Neuronal stem cell (in vitro differentiated cells): ENCODE results near the gene KLF7.
"Not testable (repeated sequence)": the region's sequence is repeated elsewhere in the genome, so short reads cannot be mapped to it uniquely, and the experiment has no call there.

ENCODE experiments used
- DNase-seq: peaks from one replicate; pipeline ENCODE4 v3.0.0-alpha.2; 2013; ENCODE audit warnings: low spot score
- H2AFZ ChIP-seq: one replicate; pipeline ENCODE4 v1.6.1; 2013; ENCODE audit warnings: mild to moderate bottlenecking, low read length, inconsistent platforms
- H2AK5ac ChIP-seq: 2 replicates; pipeline ENCODE4 v1.6.1; 2013; ENCODE audit warnings: low read depth, mild to moderate bottlenecking, inconsistent platforms, low read length, moderate library complexity, mixed read lengths
- H2BK120ac ChIP-seq: 2 replicates; pipeline ENCODE4 v1.6.1; 2013; ENCODE audit warnings: low read depth, mild to moderate bottlenecking, inconsistent platforms, low read length, moderate library complexity, mixed read lengths
- H2BK12ac ChIP-seq: one replicate; pipeline ENCODE4 v1.6.1; 2013; ENCODE audit warnings: low read length, inconsistent platforms
- H2BK15ac ChIP-seq: 2 replicates; pipeline ENCODE4 v1.6.1; 2013; ENCODE audit warnings: mild to moderate bottlenecking, low read length, inconsistent platforms, mixed read lengths
- H2BK5ac ChIP-seq: one replicate; pipeline ENCODE4 v1.6.1; 2013; ENCODE audit warnings: inconsistent platforms, mild to moderate bottlenecking, low read length, moderate library complexity
- H3K14ac ChIP-seq: one replicate; pipeline ENCODE4 v1.6.1; 2013; ENCODE audit warnings: low read length, inconsistent platforms
- H3K18ac ChIP-seq: 2 replicates; pipeline ENCODE4 v1.6.1; 2013; ENCODE audit warnings: low read length, inconsistent platforms
- H3K23ac ChIP-seq: 2 replicates; pipeline ENCODE4 v1.6.1; 2013; ENCODE audit warnings: low read depth, mild to moderate bottlenecking, mixed read lengths, low read length, inconsistent platforms; ENCODE audit not compliant: poor library complexity
- H3K27ac ChIP-seq: replicated peaks from 3 replicates; pipeline ENCODE4 v1.5.1; 2013; ENCODE audit warnings: low read length, inconsistent platforms
- H3K27me3 ChIP-seq, 3 experiments: 2 replicates each; pipeline ENCODE4 v1.6.1; 2013; ENCODE audit warnings: low read length in 3 of 3, mild to moderate bottlenecking in 2 of 3, inconsistent platforms in 1 of 3, low read depth in 1 of 3, mixed read lengths in 1 of 3, moderate library complexity in 1 of 3; ENCODE audit not compliant: control insufficient read depth in 3 of 3, insufficient read depth in 3 of 3
- H3K36me3 ChIP-seq, 2 donors: replicated peaks in 1 of 2; 2 replicates each; pipeline ENCODE4 v1.6.1; 2013; ENCODE audit warnings: low read length in 2 of 2; ENCODE audit not compliant: control insufficient read depth in 2 of 2, insufficient read depth in 2 of 2
- H3K4ac ChIP-seq: 2 replicates; pipeline ENCODE4 v1.6.1; 2013; ENCODE audit warnings: inconsistent platforms, mild to moderate bottlenecking, low read length, moderate library complexity
- H3K4me1 ChIP-seq, 2 donors: 1 replicate in 1 of 2; 2 replicates in 1 of 2; pipeline ENCODE4 v1.6.1; 2013; ENCODE audit warnings: low read length in 2 of 2, low read depth in 1 of 2; ENCODE audit not compliant: control insufficient read depth in 2 of 2, insufficient read depth in 1 of 2
- H3K4me2 ChIP-seq: one replicate; pipeline ENCODE4 v1.6.1; 2013; ENCODE audit warnings: mild to moderate bottlenecking, low read length, inconsistent platforms; ENCODE audit not compliant: insufficient read depth, poor library complexity, severe bottlenecking
- H3K4me3 ChIP-seq, 2 donors: 2 replicates each; pipeline ENCODE4 v1.5.1; 2013; ENCODE audit warnings: low read length in 2 of 2, mild to moderate bottlenecking in 2 of 2, inconsistent platforms in 1 of 2, moderate library complexity in 1 of 2
- H3K79me1 ChIP-seq: one replicate; pipeline ENCODE4 v1.6.1; 2013; ENCODE audit warnings: low read depth, mild to moderate bottlenecking, inconsistent platforms, low read length, moderate library complexity
- H3K9ac ChIP-seq: one replicate; pipeline ENCODE4 v1.6.1; 2013; ENCODE audit warnings: mild to moderate bottlenecking, low read depth, low read length, inconsistent platforms; ENCODE audit not compliant: poor library complexity
- H3K9me3 ChIP-seq, 2 donors: replicated peaks in 1 of 2; 2 replicates each; pipeline versions ENCODE3 to v1.6.1; 2013; ENCODE audit warnings: low read length in 2 of 2, mild to moderate bottlenecking in 2 of 2, inconsistent platforms in 1 of 2, low read depth in 1 of 2, mixed read lengths in 1 of 2, moderate library complexity in 1 of 2; ENCODE audit not compliant: control insufficient read depth in 2 of 2, insufficient read depth in 1 of 2
- H4K8ac ChIP-seq: one replicate; pipeline ENCODE4 v1.6.1; 2013; ENCODE audit warnings: low read depth, mild to moderate bottlenecking, inconsistent platforms, low read length, moderate library complexity
- H4K91ac ChIP-seq: one replicate; pipeline ENCODE4 v1.6.1; 2013; ENCODE audit warnings: low read length, low read depth, mild to moderate bottlenecking, inconsistent platforms; ENCODE audit not compliant: poor library complexity
- WGBS, 2 donors: extraction: QIAGEN DNeasy Blood & Tissue Kit; methylation state at CpG; one replicate each; pipeline ENCODE4 v1.1.7; 2013; ENCODE audit warnings: missing lambda C conversion rate in 2 of 2, mixed read lengths in 1 of 2; ENCODE audit not compliant: insufficient read length in 2 of 2, insufficient replicate concordance in 1 of 2; ENCODE audit errors: extremely low coverage in 2 of 2; 5-methylcytosine and 5-hydroxymethylcytosine counted together

KLF7 gene

DNA sequence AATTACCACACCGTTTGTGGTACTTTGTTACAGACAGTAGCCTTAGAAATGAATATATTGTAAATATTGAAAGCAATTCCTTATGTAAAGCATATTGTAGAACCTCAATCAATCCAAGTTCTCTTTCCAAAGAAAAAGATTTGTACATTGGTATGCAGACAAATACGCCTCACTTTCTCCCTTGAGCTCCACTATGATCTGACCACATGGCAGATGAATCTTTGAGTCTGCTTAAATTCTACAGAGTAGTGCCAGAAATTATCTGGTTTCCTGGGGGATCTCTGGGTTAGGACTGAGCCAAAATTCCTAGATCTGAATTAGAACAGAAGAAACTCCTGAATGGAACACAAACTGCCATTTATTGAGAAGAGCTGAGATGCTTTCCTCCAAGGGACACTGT lies 127.4 kb downstream of the KLF7 start:
- H3K4me1 ChIP-seq: peaks cover 12 to 17% of the 10 kb centered on the region in 2 donors
- H3K27me3 ChIP-seq: no peaks in the 10 kb centered on the region
- no peak overlapping the region for H2BK120ac ChIP-seq
- no peak overlapping the region for H4K91ac ChIP-seq
- H2BK12ac ChIP-seq: no peak overlapping the region
- H3K4me2 ChIP-seq: no peak overlapping the region
- no CpG with 5 or more reads among the region's 2 CpGs for WGBS, 2 donors
- no peak for DNase-seq
- H2BK15ac ChIP-seq: no peak overlapping the region
- no peak overlapping the region for H3K4me3 ChIP-seq
- no peak overlapping the region for H3K23ac ChIP-seq
- no peaks in the 10 kb centered on the region for H3K79me1 ChIP-seq
- no peak overlapping the region for H2AFZ ChIP-seq
- H3K9ac ChIP-seq: no peak overlapping the region
- no peak overlapping the region for H3K18ac ChIP-seq
- no peak overlapping the region for H2BK5ac ChIP-seq
- H3K9me3 ChIP-seq: no peaks in the 10 kb centered on the region
- no peak overlapping the region for H2AK5ac ChIP-seq
- H3K27ac ChIP-seq: no peak overlapping the region
- no peaks in the 10 kb centered on the region for H3K36me3 ChIP-seq
- no peak overlapping the region for H4K8ac ChIP-seq
- H3K14ac ChIP-seq: no peak overlapping the region
- no peak overlapping the region for H3K4ac ChIP-seq

DNA sequence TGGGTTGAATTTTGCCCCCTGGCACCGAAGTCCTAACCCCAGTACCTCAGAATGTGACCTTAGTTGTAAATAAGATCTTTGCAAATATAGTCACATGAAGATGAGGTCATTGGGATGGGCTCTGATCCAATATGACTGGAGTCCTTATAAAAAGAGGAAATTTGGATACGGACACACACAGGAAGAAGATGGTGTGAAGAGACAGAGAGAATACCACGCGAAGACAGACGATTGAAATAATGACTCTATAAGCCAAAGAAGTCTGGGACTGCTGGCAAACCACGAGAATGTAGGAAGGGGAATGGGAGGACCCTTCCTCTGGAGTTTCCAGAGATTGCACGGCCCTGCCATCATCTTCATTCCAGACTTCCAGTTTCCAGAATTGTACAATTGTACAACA lies 127.9 kb downstream of the KLF7 start:
- Histone ChIP-seq H3K14ac (no peak overlapping the region), H2BK12ac (no peak overlapping the region), H3K4ac (no peak overlapping the region), H2AFZ (no peak overlapping the region), H2BK5ac (no peak overlapping the region), H3K27me3 (no peaks in the 10 kb centered on the region), H3K4me3 (no peak overlapping the region), H3K9ac (no peak overlapping the region), H3K27ac (no peak overlapping the region), H4K91ac (no peak overlapping the region), H3K36me3 (no peaks in the 10 kb centered on the region), H2BK15ac (no peak overlapping the region), H3K4me1 (peaks cover 12 to 17% of the 10 kb centered on the region in 2 donors), H3K4me2 (no peak overlapping the region), H3K18ac (no peak overlapping the region), H3K23ac (no peak overlapping the region), H2AK5ac (no peak overlapping the region), H2BK120ac (no peak overlapping the region), H3K9me3 (no peaks in the 10 kb centered on the region), H4K8ac (no peak overlapping the region), H3K79me1 (no peaks in the 10 kb centered on the region)
- no peak for DNase-seq
- no CpG with 5 or more reads among the region's 7 CpGs for WGBS, 2 donors

DNA sequence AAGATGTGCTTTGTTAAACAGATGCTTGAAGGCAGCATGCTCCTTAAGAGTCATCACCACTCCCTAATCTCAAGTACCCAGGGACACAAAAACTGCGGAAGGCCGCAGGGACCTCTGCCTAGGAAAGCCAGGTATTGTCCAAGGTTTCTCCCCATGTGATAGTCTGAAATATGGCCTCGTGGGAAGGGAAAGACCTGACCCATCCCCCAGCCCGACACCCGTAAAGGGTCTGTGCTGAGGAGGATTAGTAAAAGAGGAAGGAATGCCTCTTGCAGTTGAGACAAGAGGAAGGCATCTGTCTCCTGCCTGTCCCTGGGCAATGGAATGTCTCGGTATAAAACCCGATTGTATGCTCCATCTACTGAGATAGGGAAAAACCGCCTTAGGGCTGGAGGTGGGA lies 128.7 kb downstream of the KLF7 start:
- not testable (repeated sequence) for H2AFZ ChIP-seq, H2BK5ac ChIP-seq
- WGBS, 2 donors: no CpG with 5 or more reads among the region's 8 CpGs

DNA sequence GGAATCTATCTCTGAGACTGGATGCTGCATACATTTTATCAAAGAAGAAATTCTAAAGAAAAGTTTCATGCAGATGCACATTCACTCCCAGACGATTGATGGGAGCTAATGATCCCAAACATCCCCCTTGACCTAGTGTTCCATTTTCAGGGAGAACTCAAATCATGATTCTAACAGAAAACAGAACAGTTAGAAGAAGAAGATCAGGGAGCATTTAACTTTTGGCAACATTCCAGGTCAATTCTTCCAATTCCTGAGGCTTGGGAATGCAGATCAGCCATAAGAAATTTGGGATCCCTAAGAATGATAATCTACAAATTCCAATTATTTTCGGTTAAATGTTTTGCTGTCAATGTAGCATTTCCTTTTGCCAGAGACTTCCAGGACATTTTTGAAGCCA lies 129.9 kb downstream of the KLF7 start:
- Histone ChIP-seq H3K14ac (no peak overlapping the region), H3K4me2 (no peak overlapping the region), H3K4me1 (peaks cover 2 to 11% of the 10 kb centered on the region in 2 donors), H3K36me3 (no peaks in the 10 kb centered on the region), H4K8ac (no peak overlapping the region), H3K9me3 (no peaks in the 10 kb centered on the region), H4K91ac (no peak overlapping the region), H3K27ac (no peak overlapping the region), H3K27me3 (no peaks in the 10 kb centered on the region), H2BK15ac (no peak overlapping the region), H3K9ac (no peak overlapping the region), H3K4ac (no peak overlapping the region), H3K23ac (no peak overlapping the region), H2BK12ac (no peak overlapping the region), H3K18ac (no peak overlapping the region), H2AK5ac (no peak overlapping the region), H3K4me3 (no peak overlapping the region), H2BK120ac (no peak overlapping the region), H2BK5ac (no peak overlapping the region), H3K79me1 (no peaks in the 10 kb centered on the region), H2AFZ (no peak overlapping the region)
- no peak for DNase-seq
- WGBS, 2 donors: no CpG with 5 or more reads among the region's 2 CpGs

More for the DNA sequence above, 128.7 kb downstream of the KLF7 start:
- not testable (repeated sequence) for DNase-seq, H4K91ac ChIP-seq, H3K36me3 ChIP-seq, H2BK15ac ChIP-seq, H3K9me3 ChIP-seq, H3K27ac ChIP-seq, H3K18ac ChIP-seq, H3K23ac ChIP-seq, H2BK12ac ChIP-seq, H4K8ac ChIP-seq, H3K4me2 ChIP-seq, H3K27me3 ChIP-seq, H3K14ac ChIP-seq, H2BK120ac ChIP-seq, H3K4me3 ChIP-seq, H3K9ac ChIP-seq, H2AK5ac ChIP-seq, H3K4ac ChIP-seq, H3K79me1 ChIP-seq
- peaks cover 12 to 17% of the 10 kb centered on the region in 2 donors for H3K4me1 ChIP-seq
